Ovary (tissue), 3 donors: ENCODE data around the gene MT3.

Experiments used
- POLR2A ChIP-seq: fragments of 450-650 bp; IDR thresholded peaks from one replicate; pipeline ENCODE4 v1.6.1; 2017; ENCODE audit warnings: antibody characterized with exemption, mild to moderate bottlenecking, moderate library complexity
- TF ChIP-seq, protein P1 (sequence below), 3 donors: fragments of 450-650 bp in 2 of 3; fragments of 200-600 bp in 1 of 3; IDR thresholded peaks; one replicate each; pipeline versions ENCODE4 v1.5.1 to v1.8.0; 2016 to 2022; ENCODE audit warnings: antibody characterized with exemption in 3 of 3, mild to moderate bottlenecking in 1 of 3
- donor health status: DM: no; HTN: no; CAD: no.

DNA sequence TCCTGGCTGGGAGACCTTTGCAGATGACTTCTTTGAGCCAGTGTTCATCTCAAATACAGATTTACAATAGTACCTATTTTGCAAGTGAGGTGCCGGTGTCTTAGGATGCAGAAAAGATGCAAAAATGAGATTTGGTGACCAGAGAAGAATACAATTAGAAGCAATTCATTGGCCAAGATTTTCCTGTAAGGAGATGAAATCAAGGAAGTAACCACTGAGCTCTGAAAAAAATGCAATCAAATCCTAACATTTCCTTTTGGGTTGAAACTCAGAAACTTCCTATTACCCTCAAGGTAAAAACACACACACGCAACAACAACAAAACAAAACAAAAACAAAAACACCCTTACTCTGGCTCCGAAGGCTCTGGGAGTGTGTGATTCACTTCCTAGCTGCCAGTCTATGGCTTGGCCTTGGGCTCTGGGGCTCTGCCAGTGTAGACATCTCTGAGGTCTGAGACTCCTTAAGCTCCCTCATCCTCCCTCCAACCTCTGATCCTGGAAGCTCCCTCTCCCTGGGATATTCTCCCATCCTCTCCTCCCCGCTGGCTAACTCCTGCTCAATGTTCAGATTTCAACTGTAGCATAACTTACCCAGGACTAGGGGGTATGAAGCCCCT lies 41.3 kb upstream of the MT3 start:
- TF ChIP-seq, protein P1, sequence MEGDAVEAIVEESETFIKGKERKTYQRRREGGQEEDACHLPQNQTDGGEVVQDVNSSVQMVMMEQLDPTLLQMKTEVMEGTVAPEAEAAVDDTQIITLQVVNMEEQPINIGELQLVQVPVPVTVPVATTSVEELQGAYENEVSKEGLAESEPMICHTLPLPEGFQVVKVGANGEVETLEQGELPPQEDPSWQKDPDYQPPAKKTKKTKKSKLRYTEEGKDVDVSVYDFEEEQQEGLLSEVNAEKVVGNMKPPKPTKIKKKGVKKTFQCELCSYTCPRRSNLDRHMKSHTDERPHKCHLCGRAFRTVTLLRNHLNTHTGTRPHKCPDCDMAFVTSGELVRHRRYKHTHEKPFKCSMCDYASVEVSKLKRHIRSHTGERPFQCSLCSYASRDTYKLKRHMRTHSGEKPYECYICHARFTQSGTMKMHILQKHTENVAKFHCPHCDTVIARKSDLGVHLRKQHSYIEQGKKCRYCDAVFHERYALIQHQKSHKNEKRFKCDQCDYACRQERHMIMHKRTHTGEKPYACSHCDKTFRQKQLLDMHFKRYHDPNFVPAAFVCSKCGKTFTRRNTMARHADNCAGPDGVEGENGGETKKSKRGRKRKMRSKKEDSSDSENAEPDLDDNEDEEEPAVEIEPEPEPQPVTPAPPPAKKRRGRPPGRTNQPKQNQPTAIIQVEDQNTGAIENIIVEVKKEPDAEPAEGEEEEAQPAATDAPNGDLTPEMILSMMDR (IDR thresholded peaks at IDR 0.05), result no peak
- no peak for TF ChIP-seq POLR2A
